ENCODE data around the gene HDAC7.

DNA sequence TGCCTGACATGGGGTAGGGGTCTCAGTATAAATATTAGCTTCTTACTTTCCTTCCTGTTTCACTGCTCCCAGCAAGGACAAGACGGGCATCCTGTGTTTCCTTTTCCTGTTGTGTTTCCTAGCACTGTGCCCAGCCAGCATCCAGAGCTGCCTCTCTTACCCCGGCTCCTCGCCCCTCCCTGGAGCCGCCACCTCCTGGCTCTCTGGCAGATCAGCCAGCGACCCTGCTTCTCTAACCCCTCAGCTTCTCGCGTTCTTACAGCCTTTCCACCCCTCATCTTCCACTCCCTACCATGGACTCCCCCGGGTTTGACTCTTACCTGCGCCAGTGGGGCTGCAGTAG lies 17.8 kb downstream of the HDAC7 start:
- TF ChIP-seq, protein P1, sequence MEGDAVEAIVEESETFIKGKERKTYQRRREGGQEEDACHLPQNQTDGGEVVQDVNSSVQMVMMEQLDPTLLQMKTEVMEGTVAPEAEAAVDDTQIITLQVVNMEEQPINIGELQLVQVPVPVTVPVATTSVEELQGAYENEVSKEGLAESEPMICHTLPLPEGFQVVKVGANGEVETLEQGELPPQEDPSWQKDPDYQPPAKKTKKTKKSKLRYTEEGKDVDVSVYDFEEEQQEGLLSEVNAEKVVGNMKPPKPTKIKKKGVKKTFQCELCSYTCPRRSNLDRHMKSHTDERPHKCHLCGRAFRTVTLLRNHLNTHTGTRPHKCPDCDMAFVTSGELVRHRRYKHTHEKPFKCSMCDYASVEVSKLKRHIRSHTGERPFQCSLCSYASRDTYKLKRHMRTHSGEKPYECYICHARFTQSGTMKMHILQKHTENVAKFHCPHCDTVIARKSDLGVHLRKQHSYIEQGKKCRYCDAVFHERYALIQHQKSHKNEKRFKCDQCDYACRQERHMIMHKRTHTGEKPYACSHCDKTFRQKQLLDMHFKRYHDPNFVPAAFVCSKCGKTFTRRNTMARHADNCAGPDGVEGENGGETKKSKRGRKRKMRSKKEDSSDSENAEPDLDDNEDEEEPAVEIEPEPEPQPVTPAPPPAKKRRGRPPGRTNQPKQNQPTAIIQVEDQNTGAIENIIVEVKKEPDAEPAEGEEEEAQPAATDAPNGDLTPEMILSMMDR (IDR thresholded peaks at IDR 0.05) = no peak
- no peak for TF ChIP-seq EP300 (IDR thresholded peaks at IDR 0.05)
- TF ChIP-seq POLR2A (IDR thresholded peaks at IDR 0.05; ENCODE audit: low read depth) = no peak
- no peak for TF ChIP-seq POLR2AphosphoS5 (IDR thresholded peaks at IDR 0.05)

Measured in esophagus muscularis mucosa (tissue), 4 donors.